H1 (cell line): Measurements from ENCODE around the gene CLCNKB. TPM values are rescaled to one million over a fixed set of nuclear protein-coding genes. Genes with fewer than 3 reads are reported as not detected.
A peak's percentile ranks its signal among the peaks of the same experiment; 100 is the strongest.

Source experiments
- CTCF ChIA-PET: fragments of 300-600 bp; sonication (Branson Sonifier 250); formaldehyde crosslinking; loops from one replicate; lab custom pipeline; 2021; ENCODE audit not compliant: partially characterized antibody; lab: Charles Lee
- POLR2A ChIA-PET: fragments of 300-600 bp; sonication (Branson Sonifier 250); formaldehyde crosslinking; loops from one replicate; lab custom pipeline; 2021; ENCODE audit warnings: inconsistent platforms; ENCODE audit not compliant: partially characterized antibody; lab: Charles Lee
- DNase-seq, 2 experiments: peaks; one replicate each; pipeline versions ENCODE4 v3.0.0 to v3.0.0-alpha.2; 2010 to 2022; ENCODE audit warnings: low spot score in 2 of 2, low read depth in 1 of 2, mixed read lengths in 1 of 2
- FAIRE-seq: peaks from 2 replicates; lab custom pipeline; 2011; peaks lifted over from hg19 to GRCh38; lab: Jason Lieb, UNC
- H2AFZ ChIP-seq: 2 replicates; pipeline ENCODE4 v1.8.1; 2012; ENCODE audit warnings: low read length, inconsistent platforms
- H2AK5ac ChIP-seq: 2 replicates; pipeline ENCODE4 v1.6.1; 2013; ENCODE audit warnings: low read depth, low read length
- H2BK120ac ChIP-seq: replicated peaks from 2 replicates; pipeline ENCODE3; 2013; ENCODE audit warnings: low read depth, low read length, inconsistent platforms
- H2BK12ac ChIP-seq: 2 replicates; pipeline ENCODE4 v1.6.1; 2013; ENCODE audit warnings: low read depth, low read length
- H2BK15ac ChIP-seq: 2 replicates; pipeline ENCODE4 v1.6.1; 2013; ENCODE audit warnings: low read length
- H2BK20ac ChIP-seq: 2 replicates; pipeline ENCODE4 v1.6.1; 2013; ENCODE audit warnings: low read length
- H2BK5ac ChIP-seq: 2 replicates; pipeline ENCODE4 v1.6.1; 2013; ENCODE audit warnings: low read depth, low read length
- H3K14ac ChIP-seq: 2 replicates; pipeline ENCODE4 v1.6.1; 2013; ENCODE audit warnings: inconsistent platforms; ENCODE audit not compliant: insufficient read length
- H3K18ac ChIP-seq: 2 replicates; pipeline ENCODE4 v1.6.1; 2013; ENCODE audit warnings: low read length; ENCODE audit errors: extremely low read depth
- H3K23ac ChIP-seq: 2 replicates; pipeline ENCODE4 v1.6.1; 2013; ENCODE audit warnings: inconsistent platforms; ENCODE audit not compliant: insufficient read length
- H3K23me2 ChIP-seq: 2 replicates; pipeline ENCODE4 v1.6.1; 2013; ENCODE audit warnings: low read depth, low read length
- H3K27ac ChIP-seq: 2 replicates; pipeline ENCODE4 v1.6.1; 2011; ENCODE audit warnings: low read depth, low read length, inconsistent platforms
- H3K27me3 ChIP-seq, 4 experiments: replicated peaks in 1 of 4; 1 replicate in 1 of 4; 2 replicates in 3 of 4; pipeline versions ENCODE4 v1.6.1 to v1.8.1; 2011 to 2013; ENCODE audit warnings: low read length in 3 of 4, mild to moderate bottlenecking in 3 of 4, inconsistent platforms in 2 of 4, mixed read lengths in 2 of 4, moderate library complexity in 1 of 4; ENCODE audit not compliant: control insufficient read depth in 3 of 4, insufficient read depth in 3 of 4; ENCODE audit errors: extremely low read depth in 1 of 4
- H3K36me3 ChIP-seq, 4 experiments: 2 replicates each; pipeline versions ENCODE4 v1.6.1 to v1.8.1; 2011 to 2013; ENCODE audit warnings: mild to moderate bottlenecking in 4 of 4, low read length in 3 of 4, moderate library complexity in 2 of 4, control low read depth in 1 of 4, inconsistent platforms in 1 of 4; ENCODE audit not compliant: insufficient read depth in 4 of 4, control insufficient read depth in 2 of 4
- H3K4ac ChIP-seq: replicated peaks from 2 replicates; pipeline ENCODE3; 2013; ENCODE audit warnings: low read length, low read depth, mixed read lengths, inconsistent platforms; ENCODE audit not compliant: insufficient read length
- H3K4me1 ChIP-seq, 4 experiments: replicated peaks in 1 of 4; 1 replicate in 1 of 4; 2 replicates in 3 of 4; pipeline versions ENCODE4 v1.6.1 to v1.8.1; 2011 to 2013; ENCODE audit warnings: low read length in 3 of 4, inconsistent platforms in 2 of 4, mixed read lengths in 1 of 4; ENCODE audit not compliant: insufficient read depth in 4 of 4, control insufficient read depth in 3 of 4
- H3K4me2 ChIP-seq, 2 experiments: 2 replicates each; pipeline versions ENCODE4 v1.6.1 to v1.8.1; 2011 to 2013; ENCODE audit warnings: low read depth in 2 of 2, low read length in 2 of 2, control low read depth in 1 of 2, inconsistent platforms in 1 of 2, mild to moderate bottlenecking in 1 of 2; ENCODE audit not compliant: insufficient read depth in 1 of 2
- H3K4me3 ChIP-seq, 4 experiments: fragments of 200-600, 300-600 bp in 1 of 4; sonication (generic), shearing (Covaris generic), sonication (Bioruptor Twin) in 1 of 4; 2 replicates each; pipeline versions ENCODE4 v1.5.1 to v1.8.1; 2011 to 2016; ENCODE audit warnings: low read length in 4 of 4, low read depth in 3 of 4, control low read depth in 2 of 4, inconsistent platforms in 2 of 4, mild to moderate bottlenecking in 2 of 4, mixed read lengths in 1 of 4, moderate library complexity in 1 of 4; ENCODE audit not compliant: insufficient read depth in 2 of 4; ENCODE audit errors: extremely low read depth in 1 of 4
- H3K56ac ChIP-seq: replicated peaks from 2 replicates; pipeline ENCODE3; 2013; ENCODE audit warnings: low read depth, mild to moderate bottlenecking, mixed read lengths, low read length, inconsistent platforms; ENCODE audit not compliant: insufficient read length
- H3K79me1 ChIP-seq: 2 replicates; pipeline ENCODE4 v1.6.1; 2013; ENCODE audit warnings: low read depth, low read length, control low read depth
- H3K79me2 ChIP-seq, 2 experiments: 2 replicates each; pipeline versions ENCODE4 v1.6.1 to v1.8.1; 2012 to 2013; ENCODE audit warnings: low read length in 2 of 2, mild to moderate bottlenecking in 2 of 2, inconsistent platforms in 1 of 2; ENCODE audit not compliant: insufficient read depth in 2 of 2, control insufficient read depth in 1 of 2
- H3K9ac ChIP-seq, 4 experiments: replicated peaks in 1 of 4; 1 replicate in 1 of 4; 2 replicates in 3 of 4; pipeline versions ENCODE4 v1.6.1 to v1.8.1; 2011 to 2013; ENCODE audit warnings: low read depth in 3 of 4, low read length in 3 of 4, control low read depth in 2 of 4, mild to moderate bottlenecking in 2 of 4, moderate library complexity in 2 of 4, inconsistent platforms in 1 of 4; ENCODE audit errors: extremely low read depth in 1 of 4
- H3K9me3 ChIP-seq, 2 experiments: 2 replicates each; pipeline versions ENCODE4 v1.6.1 to v1.8.1; 2012 to 2013; ENCODE audit warnings: mild to moderate bottlenecking in 2 of 2, moderate library complexity in 2 of 2, control low read depth in 1 of 2, inconsistent platforms in 1 of 2, low read depth in 1 of 2, low read length in 1 of 2, mixed read lengths in 1 of 2; ENCODE audit not compliant: insufficient read depth in 2 of 2
- H4K20me1 ChIP-seq, 2 experiments: replicated peaks in 1 of 2; 2 replicates each; pipeline versions ENCODE3 to v1.8.1; 2011 to 2013; ENCODE audit warnings: inconsistent platforms in 2 of 2, low read length in 2 of 2, mild to moderate bottlenecking in 1 of 2; ENCODE audit not compliant: insufficient read depth in 2 of 2, control insufficient read depth in 1 of 2
- H4K5ac ChIP-seq: 2 replicates; pipeline ENCODE4 v1.6.1; 2013; ENCODE audit warnings: low read length, low read depth, mixed read lengths, inconsistent platforms; ENCODE audit not compliant: insufficient read length
- H4K8ac ChIP-seq: 2 replicates; pipeline ENCODE4 v1.8.0; 2013; ENCODE audit warnings: mild to moderate bottlenecking, moderate library complexity, low read length, inconsistent platforms; ENCODE audit not compliant: insufficient read depth; ENCODE audit errors: extremely low read depth
- H4K91ac ChIP-seq: replicated peaks from 2 replicates; pipeline ENCODE3; 2013; ENCODE audit warnings: low read length, mixed read lengths, inconsistent platforms; ENCODE audit not compliant: insufficient read length
- CBX8 ChIP-seq: fragments of 300-800, 300-1000 bp; sonication (generic); IDR thresholded peaks from 2 replicates; pipeline ENCODE4 v1.7.1; 2016; ENCODE audit warnings: low read depth, low read length, borderline replicate concordance
- CHD2 ChIP-seq: IDR thresholded peaks from 2 replicates; pipeline ENCODE4 v1.6.1; 2012; ENCODE audit warnings: low read length, improper control_type of control experiment
- CTCF ChIP-seq, 3 experiments: IDR thresholded peaks; 1 replicate in 2 of 3; 2 replicates in 1 of 3; pipeline versions ENCODE4 v1.5.1 to v1.6.1; 2011; ENCODE audit warnings: low read length in 3 of 3, mild to moderate bottlenecking in 3 of 3, inconsistent platforms in 2 of 3, low read depth in 1 of 3, moderate library complexity in 1 of 3; ENCODE audit not compliant: insufficient read depth in 1 of 3; ENCODE audit errors: control extremely low read depth in 1 of 3
- RAD21 ChIP-seq, 2 experiments: IDR thresholded peaks in 1 of 2; conservative IDR thresholded peaks in 1 of 2; 2 replicates each; pipeline ENCODE4 v1.6.1; 2011; ENCODE audit warnings: low read depth in 2 of 2, low read length in 2 of 2, improper control_type of control experiment in 1 of 2, inconsistent platforms in 1 of 2, mild to moderate bottlenecking in 1 of 2, moderate library complexity in 1 of 2
- RXRA ChIP-seq: IDR thresholded peaks from 2 replicates; pipeline ENCODE4 v1.6.1; 2011; ENCODE audit warnings: low read depth, mild to moderate bottlenecking, low read length, moderate library complexity; ENCODE audit not compliant: insufficient read depth
- SIN3A ChIP-seq, 2 experiments: IDR thresholded peaks in 1 of 2; conservative IDR thresholded peaks in 1 of 2; 2 replicates each; pipeline ENCODE4 v1.6.1; 2011 to 2012; ENCODE audit warnings: low read length in 2 of 2, improper control_type of control experiment in 1 of 2, low read depth in 1 of 2, mild to moderate bottlenecking in 1 of 2
- TEAD4 ChIP-seq: IDR thresholded peaks from 2 replicates; pipeline ENCODE4 v1.6.1; 2012; ENCODE audit warnings: low read depth, low read length, inconsistent platforms, mixed read lengths
- YY1 ChIP-seq: IDR thresholded peaks from 2 replicates; pipeline ENCODE4 v1.6.1; 2011; ENCODE audit warnings: low read depth, mild to moderate bottlenecking, low read length
- WGBS, 2 experiments: shearing (Covaris generic) in 1 of 2; methylation state at CpG; one replicate each; pipeline versions ENCODE4 v1.1.6 to v1.1.7; 2013 to 2015; ENCODE audit warnings: low lambda C conversion rate in 2 of 2, mixed read lengths in 2 of 2, inconsistent platforms in 1 of 2, low coverage in 1 of 2, missing lambda C conversion rate in 1 of 2; ENCODE audit not compliant: insufficient replicate concordance in 2 of 2, insufficient coverage in 1 of 2, insufficient read length in 1 of 2; ENCODE audit errors: extremely low coverage in 1 of 2, missing lambda C conversion rate in 1 of 2; 5-methylcytosine and 5-hydroxymethylcytosine counted together
- polyA plus RNA-seq, 7 experiments: library from polyadenylated mRNA; depleted of rRNA in 3 of 7; stranded (reverse) in 5 of 7; unstranded in 2 of 7; fragments of >200 nt in 5 of 7; fragments of 200-250 nt in 2 of 7; gene quantifications; 1 replicate in 5 of 7; 2 replicates in 1 of 7; 4 replicates in 1 of 7; pipeline versions ENCODE4 v1.2.1 to v1.2.3, GENCODE V29; 2011 to 2013; ENCODE audit warnings: missing spikeins in 2 of 7, mixed read lengths in 2 of 7
- total RNA-seq: library from RNA; stranded (reverse); fragmentation: NEBNext Ultra II Directional; extraction: Animal tissue kit (Norgen Biotek cat#: 25700); gene quantifications from 2 replicates; pipeline ENCODE4 v1.2.1, GENCODE V29; 2021

Gene CLCNKB
- total and polyA plus RNA-seq, 2 of the 8 experiments (the other 6 are each of a cell fraction or from before 2014, with no cell fraction given), result 1.2 to 3.5 TPM

- Histone ChIP-seq H2AK5ac (no peak overlapping the region), H3K79me1 (no peaks in the 10 kb centered on the region), H4K8ac (no peak overlapping the region), H4K5ac (no peak overlapping the region), H3K14ac (no peak overlapping the region), H3K4me2 (no peak overlapping the region; a peak in 1 of 4 replicates), H2BK15ac (no peak overlapping the region), H3K4me1 (peaks cover 0 to 14% (median 4%) of the 10 kb centered on the region in 4 experiments; a peak in 6 of 7 replicates), H3K4ac (no peak overlapping the region), H4K20me1 (no peaks in the 10 kb centered on the region), H3K9ac (no peak overlapping the region), H2AFZ (no peak overlapping the region), H3K18ac (no peak overlapping the region), H2BK5ac (no peak overlapping the region), H3K23ac (no peak overlapping the region), H3K56ac (no peak overlapping the region), H3K27me3 (no peaks in the 10 kb centered on the region; a peak in 2 of 7 replicates), H2BK12ac (no peak overlapping the region), H3K27ac (no peak overlapping the region), H3K36me3 (no peaks in the 10 kb centered on the region), H3K79me2 (no peaks in the 10 kb centered on the region), H2BK120ac (no peak overlapping the region), H3K4me3 (no peak overlapping the region), H2BK20ac (no peak overlapping the region), H4K91ac (no peak overlapping the region), H3K23me2 (no peaks in the 10 kb centered on the region), H3K9me3 (no peaks in the 10 kb centered on the region)
- CTCF ChIA-PET, result interaction anchor here (0.6 to 4.8 kb wide), 24 partner anchors 8 to 233 kb away, joined by 3 to 41 read pairs (median 4); partner anchors contain the start of genes CLCNKA, HSPB7 and SRARP
- POLR2A ChIA-PET, result no interaction called here
- 64% methylated on average over 14 of the region's 18 CpGs; no CpG with 5 or more reads in 1 of the 2 experiments for WGBS, 2 experiments
- DNase-seq (peak; percentile 85 to 95), FAIRE-seq (peak; percentile 85)
- TF ChIP-seq RAD21 (IDR thresholded peaks at IDR 0.05 in 1 of 2, conservative IDR thresholded peaks at IDR 0.05 in 1 of 2; ENCODE audit: low read depth in 2 of 2, low read length in 2 of 2), result peak; percentile 90 to 91
- peak in 1 of 2 experiments; percentile 48; a peak in 1 of 4 replicates for TF ChIP-seq SIN3A (conservative IDR thresholded peaks at IDR 0.05 in 1 of 2, IDR thresholded peaks at IDR 0.05 in 1 of 2; ENCODE audit: low read depth in 1 of 2, low read length in 2 of 2)
- no peak for TF ChIP-seq CBX8
- TF ChIP-seq CHD2, result no peak
- peak; percentile 63; the same call in 1 of the 2 replicates for TF ChIP-seq TEAD4
- TF ChIP-seq CTCF (IDR thresholded peaks at IDR 0.05; ENCODE audit: control extremely low read depth in 1 of 3, insufficient read depth in 1 of 3, low read depth in 1 of 3, low read length in 3 of 3), result peak; percentile 86 to 97 (median 90)
- 0 out of 2 replicates have a peak, but pooled peaks have one; percentile 30 for TF ChIP-seq YY1
- TF ChIP-seq RXRA, result no peak
Measured at GRCh38 chr1:16032388-16033102, 11.0 kb upstream of the CLCNKB start.
